NCI-H2171 (cell line): ENCODE data around the gene MTHFSD.
"Not testable (repeated sequence)": the region's sequence is repeated elsewhere in the genome, so short reads cannot be mapped to it uniquely, and the experiment has no call there.

Experiments
- DNase-seq: peaks from one replicate; lab custom pipeline; 2025; lab: John Stamatoyannopoulos, UW

The MTHFSD gene, protein sequence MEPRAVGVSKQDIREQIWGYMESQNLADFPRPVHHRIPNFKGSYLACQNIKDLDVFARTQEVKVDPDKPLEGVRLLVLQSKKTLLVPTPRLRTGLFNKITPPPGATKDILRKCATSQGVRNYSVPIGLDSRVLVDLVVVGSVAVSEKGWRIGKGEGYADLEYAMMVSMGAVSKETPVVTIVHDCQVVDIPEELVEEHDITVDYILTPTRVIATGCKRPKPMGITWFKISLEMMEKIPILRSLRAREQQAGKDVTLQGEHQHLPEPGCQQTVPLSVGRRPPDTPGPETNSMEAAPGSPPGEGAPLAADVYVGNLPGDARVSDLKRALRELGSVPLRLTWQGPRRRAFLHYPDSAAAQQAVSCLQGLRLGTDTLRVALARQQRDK

DNA sequence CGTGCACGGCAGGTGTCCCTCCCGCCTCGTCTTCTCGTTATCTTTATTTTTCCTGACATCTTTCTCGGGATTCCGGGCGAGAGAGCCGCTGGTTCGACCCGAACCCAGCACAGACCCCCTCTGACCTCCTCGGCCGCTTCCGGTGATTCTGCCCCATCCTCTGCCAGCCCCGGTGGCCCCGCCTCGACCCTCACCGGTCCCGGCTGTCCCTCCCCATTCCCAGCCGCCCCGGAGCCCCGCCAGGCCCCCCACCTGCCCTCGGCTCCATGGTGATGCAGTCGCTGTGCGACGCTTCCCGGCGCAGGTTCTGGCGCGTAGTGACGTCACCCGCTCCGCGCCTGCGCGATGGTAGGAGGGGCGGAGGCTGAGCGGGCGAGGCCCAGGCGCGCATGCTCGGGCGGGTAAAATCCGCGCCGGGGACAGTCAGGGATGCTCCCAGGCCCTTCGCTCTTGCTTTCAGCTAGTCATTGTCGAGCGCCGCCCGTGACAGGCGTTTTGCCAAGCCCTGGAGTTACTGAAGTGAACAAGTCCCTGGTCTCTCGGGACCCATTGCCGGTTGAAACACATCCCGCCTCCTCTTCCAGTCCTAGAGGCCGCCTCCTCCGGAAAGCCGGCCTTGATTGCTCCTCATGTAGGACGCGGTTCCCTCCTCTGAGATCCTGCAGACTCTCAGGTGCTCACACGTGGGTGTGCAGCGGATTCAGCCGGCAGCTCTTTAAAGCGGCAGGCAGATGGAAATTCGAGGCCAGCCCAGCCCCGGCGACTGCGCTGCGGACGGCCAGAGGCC, at the start of gene MTHFSD:
Gene MTHFSD, minus strand, starts transcription at position 319 of the 787 bp plus-strand sequence. Its CDS starts 51 bp downstream, at position 268.
- peak; percentile 89 for DNase-seq

DNA sequence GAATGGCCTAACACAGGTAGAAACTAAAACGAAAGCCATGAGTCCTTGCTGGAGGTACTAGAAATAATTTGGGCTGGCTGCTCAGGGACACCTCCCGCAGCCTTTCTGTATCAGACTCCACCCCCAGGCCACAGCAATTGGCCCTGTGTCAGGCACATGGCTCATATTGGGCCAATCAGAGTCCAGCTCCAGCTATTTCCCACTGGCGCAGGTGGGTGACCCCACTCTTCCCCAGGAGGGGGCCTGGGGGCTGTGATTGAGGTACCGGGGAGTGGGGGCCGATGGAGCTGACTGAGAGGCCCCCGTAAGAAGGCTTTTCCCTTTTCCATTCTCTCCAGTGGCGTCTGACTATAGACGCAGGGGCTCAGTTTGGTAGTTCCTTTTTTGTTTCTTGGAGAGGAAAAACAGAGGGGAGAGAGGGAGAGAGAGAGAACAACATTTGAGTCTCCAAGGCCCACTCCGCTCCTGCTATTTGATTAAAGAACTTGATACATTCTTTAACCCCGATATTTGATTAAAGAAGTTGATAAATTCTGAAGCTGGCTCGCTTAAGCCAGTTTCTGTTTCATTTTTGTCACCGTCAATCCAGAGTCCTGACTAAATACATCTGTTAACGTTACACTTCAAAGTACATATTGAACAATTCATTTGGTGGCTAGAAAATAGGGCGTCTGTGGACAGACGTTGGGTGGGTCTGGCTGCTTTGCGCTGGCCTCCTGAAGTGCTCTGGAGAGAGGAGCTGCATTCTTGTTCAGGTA, 49.6 kb upstream of the MTHFSD start:
- DNase-seq, result no peak

DNA sequence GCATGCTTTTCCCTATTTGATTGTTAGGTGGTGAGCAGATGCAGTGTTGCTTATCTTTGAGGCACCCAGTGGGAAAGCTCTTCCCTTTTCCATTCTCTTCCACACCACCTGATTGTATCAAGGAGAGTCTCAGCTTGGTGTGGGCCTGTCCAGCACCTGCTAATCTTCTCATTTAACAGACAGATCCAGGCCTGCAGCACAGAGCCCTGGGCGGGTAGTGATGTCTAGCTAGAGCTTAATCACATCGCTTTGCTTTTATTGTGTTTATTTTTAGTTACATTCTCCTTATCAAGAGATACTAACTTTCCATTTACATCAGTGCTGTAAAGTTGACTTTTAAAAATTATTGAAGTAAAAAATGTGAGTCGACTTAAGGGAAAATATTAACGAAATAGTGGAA, 47.5 kb upstream of the MTHFSD start:
- DNase-seq, result no peak

DNA sequence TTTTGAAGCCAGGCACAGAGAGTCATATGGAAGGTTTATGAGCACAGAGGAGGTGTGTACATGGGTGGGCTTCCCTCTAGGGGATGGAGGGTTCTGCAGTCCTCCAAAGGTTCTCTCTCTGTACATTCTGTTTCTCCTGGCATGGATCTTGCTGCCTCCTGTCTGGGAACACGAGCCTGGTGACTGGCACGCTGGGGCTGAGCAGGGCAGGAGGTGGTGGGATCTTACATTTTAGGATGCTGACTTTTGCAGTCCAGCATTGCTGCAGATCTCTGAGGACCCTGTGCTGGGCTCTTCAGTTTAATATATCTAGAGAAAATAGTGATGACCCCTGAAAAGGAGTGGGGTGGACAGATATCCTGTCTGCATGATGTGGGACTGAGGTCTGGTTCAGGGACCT, 46.3 kb upstream of the MTHFSD start:
- no peak for DNase-seq

DNA sequence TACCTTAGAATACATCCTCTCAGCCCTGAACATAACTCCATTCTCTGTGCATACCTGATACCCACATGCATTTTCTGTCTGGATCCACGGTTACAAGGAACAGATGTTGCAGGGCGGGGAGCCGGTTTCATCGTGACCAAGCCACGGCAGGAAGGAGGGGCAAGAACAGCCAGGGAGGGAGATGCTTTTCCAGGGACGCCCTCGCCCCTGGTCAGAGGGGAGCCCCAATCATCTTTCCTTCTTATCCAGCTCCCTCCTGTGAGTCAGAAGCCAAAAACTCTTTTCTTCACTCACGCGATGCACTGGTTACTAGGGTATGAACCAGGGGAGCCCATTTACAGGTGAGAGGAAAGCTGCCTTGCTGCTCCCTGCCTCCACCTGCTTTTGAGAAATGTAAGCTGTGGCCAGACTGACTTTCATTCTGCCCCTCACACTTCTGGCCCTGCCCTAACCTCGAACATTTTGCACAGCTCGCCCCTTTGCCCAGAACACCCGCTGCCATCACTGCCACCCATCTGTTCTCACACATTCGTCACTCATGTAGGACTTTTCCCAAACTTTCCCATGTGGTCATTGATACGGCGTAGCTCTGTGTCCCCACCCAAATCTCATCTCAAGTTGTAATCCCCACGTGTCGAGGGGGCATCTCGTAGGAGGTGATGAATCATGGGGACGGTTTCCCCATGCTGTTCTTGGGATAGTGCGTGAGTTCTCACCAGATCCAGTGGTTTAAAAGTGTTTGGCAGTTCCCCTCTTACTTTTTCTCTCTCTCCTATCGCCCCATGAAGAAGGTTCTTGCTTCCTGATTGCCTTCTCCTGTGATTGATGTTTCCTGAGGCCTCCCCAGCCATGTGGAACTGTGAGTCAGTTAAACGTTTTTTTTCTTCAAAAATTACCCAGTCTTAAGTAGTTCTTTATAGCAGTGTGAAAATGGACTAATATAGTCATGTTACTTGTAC, 43.9 kb upstream of the MTHFSD start:
- peak; percentile 52 for DNase-seq

DNA sequence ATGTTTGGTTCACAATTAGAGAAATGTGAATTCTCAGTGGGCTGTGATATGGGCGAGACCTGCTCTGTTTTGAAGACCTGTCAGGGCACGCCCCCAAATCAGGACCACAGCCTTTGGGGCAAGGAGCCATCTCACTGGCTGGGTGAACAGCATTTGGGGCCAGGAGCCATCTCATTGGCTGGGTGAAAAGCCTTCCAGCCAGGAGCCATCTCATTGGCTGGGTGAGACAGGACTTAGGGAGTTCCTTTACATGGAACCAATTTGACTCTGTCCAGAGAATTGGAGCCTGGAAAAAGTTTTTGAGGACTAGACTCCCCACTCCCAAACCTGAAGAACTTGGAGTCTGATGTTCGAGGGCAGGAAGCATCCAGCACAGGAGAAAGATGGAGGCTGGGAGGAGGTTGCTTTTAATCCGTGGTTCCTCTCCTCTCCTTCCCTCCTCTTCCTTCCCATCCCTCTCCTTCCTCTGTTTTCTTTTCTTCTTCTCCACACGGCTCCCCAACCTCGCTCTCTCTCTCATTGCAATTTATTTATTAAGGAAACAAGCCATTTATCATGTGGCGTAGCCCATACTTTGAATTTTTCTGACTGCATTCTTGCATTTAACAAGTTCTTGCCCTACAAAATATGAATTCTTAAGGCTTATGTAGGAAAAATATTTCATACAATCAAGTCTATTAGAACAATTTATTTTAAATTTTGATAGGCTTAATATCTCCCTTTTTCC, 43.0 kb upstream of the MTHFSD start:
- no peak for DNase-seq

DNA sequence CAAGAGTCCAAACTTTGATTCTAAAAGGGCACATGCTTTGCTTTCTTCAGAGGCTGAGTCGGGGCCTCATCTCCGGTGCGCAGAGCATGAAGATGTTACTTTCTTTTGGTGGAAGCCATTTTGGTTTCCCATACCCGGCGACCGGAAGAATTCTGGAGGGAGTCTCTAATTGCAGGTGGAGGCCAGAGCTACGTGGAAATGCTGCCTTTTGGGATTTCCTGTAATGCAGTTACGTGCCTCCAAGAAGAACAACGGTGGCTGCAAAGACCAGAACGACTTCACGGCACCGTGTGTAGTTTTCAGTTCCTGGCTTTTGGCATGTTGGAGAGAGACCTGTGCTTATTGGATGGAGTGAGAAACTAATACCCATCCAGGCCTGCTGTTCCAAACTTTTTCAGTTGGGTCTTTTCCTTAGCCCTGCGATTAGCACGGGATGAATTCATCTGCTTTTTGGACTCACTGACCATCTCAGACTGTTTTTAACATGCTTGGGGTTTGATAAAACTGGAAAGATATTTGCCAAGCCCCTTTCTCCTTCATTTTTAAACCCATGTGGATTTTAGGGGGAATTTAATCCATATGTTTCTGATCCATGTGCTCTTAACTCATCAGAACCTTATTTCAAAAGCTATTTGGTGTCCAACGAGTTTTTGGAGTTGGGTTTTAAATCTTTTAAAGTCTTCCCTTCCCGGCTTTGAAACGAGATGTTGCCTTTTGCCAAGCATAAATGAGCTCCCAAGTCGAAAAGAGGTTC, 42.3 kb upstream of the MTHFSD start:
- DNase-seq, result no peak

DNA sequence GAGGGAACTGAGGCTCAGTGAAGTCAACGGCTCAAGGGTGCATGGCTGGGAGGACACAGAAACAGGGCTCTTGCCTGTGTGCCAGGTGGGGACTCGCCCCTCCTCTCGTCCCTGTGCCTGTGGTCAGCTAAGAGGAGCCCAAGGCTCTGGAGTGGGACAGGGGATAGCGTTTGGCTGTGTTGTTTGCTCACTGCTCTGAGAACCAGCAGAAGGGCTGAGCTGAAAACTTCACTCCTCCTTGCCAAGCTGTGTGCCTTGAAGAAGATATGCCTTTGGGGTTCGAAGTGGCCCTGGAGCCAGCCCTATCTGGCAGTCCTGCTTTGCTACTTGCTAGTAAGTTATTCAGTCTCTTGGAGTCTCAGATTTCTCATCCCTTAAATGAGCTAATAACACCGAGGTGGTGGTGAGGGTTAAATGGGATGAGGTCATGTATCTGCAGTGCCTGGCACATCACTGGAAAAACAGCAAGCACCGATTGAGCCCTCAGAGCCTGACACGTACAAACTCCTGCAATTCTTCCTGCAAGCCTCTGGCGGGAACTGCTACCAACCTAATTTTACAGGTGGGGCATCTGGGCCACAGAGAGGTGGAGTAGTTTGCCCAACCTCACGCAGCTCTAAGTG, 41.1 kb upstream of the MTHFSD start:
- DNase-seq, result no peak

DNA sequence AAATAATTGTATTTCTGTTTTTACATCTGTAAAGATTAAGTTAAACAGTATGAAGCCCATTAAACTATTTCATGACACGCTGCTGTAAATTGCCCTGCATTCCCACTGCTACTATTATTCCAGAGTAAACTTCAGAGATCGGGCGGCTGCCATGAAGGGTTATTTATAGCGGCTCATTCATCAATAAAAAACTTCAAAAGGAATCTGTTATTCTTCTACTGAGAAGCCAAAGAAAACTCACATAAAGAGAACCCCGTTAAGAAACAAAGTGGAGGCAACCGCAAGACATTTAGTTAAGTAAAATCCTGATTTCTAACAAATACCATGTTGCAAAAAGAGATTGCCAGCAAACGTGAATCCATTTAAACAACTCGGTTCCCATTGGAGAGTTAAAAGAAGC, 39.7 kb upstream of the MTHFSD start:
- DNase-seq, result no peak

DNA sequence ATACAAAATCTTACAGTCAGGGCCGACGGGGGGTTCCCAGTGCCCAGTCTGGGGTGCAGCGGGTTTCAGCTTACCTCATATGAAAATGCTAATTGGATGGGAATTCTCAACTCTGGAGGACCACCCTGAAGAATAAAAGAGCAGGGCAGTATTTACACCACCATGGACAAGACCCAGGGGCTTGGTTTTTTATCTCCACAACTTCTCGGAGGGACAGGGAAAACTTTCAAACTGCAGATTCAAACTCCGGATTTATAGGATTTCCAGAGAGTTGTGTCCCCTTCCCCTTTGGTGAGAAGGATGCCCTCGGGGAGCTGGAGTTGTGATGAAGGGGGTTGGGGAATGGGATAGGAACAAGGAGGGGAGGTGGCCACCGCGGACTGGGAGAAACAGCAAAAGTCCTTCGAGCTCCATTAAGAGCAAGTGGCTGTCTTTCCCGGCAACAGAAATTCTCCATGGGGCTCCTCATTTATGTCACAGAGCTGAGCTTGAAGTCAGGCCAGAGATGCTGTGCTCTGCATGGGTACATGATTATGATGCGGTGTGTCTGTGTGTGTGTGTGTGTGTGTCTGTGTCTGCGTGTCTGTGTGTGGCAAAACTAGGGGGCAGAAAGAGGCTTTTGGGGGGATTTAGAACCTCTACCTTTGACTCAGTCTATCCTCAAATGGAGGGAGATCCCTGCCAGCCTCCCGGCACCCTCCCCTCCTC, 39.0 kb upstream of the MTHFSD start:
- DNase-seq, result no peak

DNA sequence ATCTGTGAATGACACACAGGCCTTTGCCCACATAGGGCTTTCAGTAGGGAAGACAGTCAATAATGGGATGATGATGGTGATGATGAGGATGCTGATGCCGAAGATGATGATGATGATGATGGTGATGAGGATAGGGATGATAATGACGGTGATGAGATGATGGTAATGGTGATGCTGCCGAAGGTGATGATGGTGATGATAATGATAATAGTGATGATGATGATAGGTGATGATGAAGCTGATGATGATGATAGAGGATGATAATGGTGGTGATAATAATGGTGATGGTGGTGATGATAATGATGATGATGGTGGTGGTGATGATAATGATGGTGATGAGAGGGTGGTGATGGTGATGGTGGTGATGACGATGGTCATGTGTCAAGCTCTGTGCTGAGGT, 36.2 kb upstream of the MTHFSD start:
- DNase-seq, result no peak

DNA sequence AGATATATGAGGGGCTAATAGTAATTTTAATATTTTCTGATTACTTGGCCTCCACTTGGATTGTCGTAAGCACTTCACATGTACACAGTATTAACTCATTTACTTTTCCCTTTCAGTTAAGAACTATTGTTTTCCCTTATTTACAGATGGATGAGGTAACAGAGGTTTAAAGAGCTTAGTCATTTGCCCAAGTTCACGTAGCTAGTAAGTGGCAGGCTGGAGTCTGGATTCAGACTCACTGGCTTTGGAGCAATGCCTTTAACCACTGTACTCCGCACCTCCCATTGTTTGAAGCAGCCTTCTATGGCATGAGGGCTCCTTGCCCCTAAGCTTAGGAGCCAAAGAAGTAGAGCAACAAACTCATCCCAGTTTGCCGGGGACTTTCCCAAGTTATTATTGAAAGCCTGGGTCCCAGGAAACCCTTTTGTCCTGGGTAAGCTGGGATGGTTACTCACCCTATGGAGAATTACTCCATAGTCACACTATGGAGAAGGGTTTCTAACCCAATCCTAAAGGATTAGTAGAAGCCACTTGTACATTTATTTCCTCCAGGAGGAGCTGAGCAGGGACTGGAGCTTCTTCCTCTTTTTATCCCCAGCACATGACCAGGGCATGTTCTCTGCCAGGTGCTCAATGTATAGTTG, 35.6 kb upstream of the MTHFSD start:
- no peak for DNase-seq

DNA sequence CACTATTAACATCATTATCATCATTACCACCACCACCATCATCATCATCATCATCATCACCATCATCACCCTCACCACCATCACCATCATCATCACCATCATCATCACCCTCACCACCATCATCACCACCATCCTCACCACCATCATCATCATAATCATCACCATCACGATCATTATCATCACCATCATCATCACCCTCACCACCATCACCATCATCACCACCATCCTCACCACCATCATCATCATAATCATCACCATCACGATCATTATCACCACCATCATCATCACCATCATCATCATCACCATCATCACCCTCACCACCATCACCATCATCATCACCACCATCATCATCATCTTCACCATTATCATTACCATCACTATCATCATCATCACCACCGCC, 32.9 kb upstream of the MTHFSD start:
- not testable (repeated sequence) for DNase-seq

DNA sequence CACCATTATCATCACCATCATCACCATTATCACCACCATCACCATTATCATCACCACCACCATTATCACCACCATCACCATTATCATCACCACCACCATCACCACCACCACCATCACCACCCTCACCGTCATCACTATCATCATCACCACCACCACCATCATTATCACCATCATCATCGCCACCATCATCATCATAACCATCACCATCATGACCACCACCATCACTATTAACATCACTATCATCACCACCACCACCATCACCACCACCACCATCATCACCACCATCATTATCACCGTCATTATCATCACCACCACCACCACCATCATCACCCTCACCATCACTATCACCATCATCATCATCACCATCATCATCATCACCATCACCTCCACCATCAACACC, 32.5 kb upstream of the MTHFSD start:
- DNase-seq, result no peak

DNA sequence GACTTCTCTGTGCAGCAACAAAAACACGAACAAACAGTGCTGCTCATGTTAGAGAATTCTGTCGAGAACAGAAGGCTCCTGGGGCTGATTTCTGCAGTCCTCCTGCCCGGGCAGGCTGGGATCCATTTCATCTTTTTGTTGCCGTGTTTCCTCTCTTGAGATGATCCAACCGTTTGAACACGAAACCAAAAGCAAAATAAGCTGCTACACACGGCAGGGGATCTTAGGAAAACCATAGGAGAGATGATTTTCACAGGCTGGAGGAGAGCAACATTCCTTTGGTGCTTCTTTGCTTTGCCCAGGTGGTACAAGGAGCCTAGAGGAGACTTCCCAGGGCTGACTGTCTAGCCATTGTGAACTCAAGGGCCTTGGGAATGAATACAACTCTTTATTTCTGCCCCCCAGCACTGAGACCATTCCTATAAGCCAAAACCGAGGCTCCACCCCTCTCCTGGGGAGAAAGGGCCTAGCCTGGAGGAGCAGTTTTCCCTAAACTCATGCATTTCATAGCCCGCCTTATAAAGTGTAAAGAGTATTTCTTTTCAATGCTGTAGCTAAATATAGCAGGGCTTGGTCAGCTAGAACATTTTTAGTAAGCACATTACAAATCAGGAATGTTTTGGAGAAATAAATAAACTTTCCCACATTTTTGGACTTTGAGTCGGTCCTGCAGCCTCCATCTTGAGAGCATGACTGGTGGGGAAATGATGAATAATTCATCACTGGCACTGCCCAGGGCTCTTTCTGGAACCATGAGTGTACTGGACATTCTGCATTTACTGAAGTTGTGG, 31.0 kb upstream of the MTHFSD start:
- DNase-seq, result no peak

DNA sequence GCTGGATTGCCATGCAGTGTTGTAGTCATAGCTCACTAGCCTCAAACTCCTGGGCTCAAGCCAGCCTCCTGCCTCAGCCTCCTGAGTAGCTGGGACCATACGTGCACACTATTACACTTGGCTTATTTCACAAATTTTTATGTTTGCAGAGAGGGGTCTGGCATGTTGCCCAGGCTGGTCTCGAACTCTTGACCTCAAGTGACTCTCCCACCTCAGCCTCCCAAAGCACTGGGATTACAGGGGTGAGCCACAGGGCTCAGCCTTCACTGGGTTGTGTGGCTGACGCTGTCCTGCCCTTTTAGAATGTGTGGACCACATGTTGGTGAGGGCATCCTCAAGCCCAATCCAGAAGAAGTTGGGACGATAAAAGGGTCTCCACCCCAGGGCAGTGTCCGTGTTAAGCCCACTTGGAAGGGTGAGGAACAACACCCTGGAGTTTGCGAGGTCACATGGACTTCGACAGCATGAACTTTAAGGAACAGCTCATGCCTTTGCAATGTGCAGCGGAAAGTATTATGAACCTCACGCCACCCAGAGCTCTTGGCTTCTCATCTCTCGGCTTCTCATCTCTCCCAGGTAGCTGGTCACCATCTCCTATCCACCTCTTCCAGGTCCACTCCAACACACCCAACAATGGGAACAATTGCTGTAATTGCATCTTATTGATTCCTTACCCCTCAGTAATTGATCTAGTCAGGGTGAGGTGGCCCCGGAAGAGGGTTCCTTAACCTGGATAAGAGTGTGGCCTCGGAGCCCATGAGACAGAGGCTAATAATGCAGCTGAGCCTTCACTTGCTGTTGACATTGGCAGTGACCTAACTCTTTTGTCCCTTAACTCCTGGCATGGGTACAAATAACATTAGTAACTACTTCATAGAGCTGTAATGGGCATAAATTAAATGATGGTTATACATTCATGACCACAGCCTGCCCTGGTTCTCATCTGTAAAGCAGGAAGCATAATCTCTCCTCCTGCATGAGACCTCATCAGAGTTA, 30.0 kb upstream of the MTHFSD start:
- DNase-seq, result no peak
